Measurements from ENCODE around the gene TRPV2.

DNA sequence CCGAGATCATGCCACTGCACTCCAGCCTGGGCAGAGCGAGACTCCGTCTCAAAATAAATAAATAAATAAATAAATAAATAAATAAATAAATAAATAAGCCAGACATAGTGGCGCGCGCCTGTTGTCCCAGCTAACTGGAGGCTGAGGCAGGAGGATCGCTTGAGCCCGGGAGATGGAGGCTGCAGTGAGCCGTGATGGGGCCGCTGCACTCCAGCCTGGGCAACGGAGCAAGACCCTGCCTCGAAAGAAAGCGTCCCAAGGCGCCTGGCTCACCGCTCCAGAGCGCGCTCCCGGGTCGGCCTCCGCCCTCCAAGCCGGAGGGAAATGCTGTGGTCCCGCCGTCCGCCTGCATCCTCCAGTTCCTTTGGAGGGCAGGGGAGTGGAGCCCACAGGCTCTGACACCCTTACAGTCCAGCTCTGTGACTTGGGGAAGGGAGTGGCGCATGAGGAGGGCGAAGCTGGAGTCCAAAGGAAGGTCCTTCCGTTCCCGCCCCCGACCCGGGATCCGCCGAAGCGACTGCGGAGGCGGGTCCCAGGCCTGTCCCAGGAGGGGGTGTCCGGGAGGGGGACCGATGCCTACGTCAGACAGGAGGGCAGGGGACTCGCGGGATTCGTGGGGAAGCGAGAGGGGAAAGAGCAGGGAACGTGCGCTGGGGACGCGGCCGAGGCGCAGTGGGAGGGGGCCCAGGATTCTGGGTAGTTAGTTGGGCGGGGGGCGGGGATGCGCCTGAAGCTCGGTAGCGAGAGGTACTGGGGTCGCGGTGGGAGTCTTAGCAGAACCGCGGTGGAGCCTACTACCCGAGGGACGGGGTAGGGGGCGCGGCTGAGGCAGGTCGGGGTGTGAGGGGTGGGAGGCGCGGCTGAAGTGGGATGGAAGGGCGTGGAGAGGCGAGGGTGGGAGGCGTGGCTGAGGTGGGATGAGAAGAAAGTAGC, 8.4 kb upstream of the TRPV2 start:
- TF ChIP-seq POLR2A (IDR thresholded peaks at IDR 0.05): no peak
- TF ChIP-seq, protein P1, sequence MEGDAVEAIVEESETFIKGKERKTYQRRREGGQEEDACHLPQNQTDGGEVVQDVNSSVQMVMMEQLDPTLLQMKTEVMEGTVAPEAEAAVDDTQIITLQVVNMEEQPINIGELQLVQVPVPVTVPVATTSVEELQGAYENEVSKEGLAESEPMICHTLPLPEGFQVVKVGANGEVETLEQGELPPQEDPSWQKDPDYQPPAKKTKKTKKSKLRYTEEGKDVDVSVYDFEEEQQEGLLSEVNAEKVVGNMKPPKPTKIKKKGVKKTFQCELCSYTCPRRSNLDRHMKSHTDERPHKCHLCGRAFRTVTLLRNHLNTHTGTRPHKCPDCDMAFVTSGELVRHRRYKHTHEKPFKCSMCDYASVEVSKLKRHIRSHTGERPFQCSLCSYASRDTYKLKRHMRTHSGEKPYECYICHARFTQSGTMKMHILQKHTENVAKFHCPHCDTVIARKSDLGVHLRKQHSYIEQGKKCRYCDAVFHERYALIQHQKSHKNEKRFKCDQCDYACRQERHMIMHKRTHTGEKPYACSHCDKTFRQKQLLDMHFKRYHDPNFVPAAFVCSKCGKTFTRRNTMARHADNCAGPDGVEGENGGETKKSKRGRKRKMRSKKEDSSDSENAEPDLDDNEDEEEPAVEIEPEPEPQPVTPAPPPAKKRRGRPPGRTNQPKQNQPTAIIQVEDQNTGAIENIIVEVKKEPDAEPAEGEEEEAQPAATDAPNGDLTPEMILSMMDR (IDR thresholded peaks at IDR 0.05): no peak
